ENCODE data around the gene TNS1. TPM values are rescaled to one million over a fixed set of nuclear protein-coding genes. Genes with fewer than 3 reads are reported as not detected.
A peak's percentile ranks its signal among the peaks of the same experiment; 100 is the strongest.

The TNS1 gene
- total and polyA plus RNA-seq, 8 donors: 139 to 327 (median 159) TPM

GRCh38 chr2:217807753-217808152, 195.0 kb downstream of the TNS1 start:
- H3K4me3 ChIP-seq: no peak overlapping the region
- ATAC-seq (no peak), DNase-seq (no peak)
- H3K36me3 ChIP-seq: peaks cover 0 to 87% of the 10 kb centered on the region in 2 donors
- no peak for TF ChIP-seq CTCF (IDR thresholded peaks at IDR 0.05)
- H3K27ac ChIP-seq: peak overlapping the region; percentile 7 to 48
- intact Hi-C loops (cut with DNase I): no loop called here
- no peaks in the 10 kb centered on the region for H3K9me3 ChIP-seq
- no peaks in the 10 kb centered on the region for H3K27me3 ChIP-seq
- H3K4me1 ChIP-seq: peaks cover 0 to 26% of the 10 kb centered on the region in 2 donors

GRCh38 chr2:217807025-217807424, 195.8 kb downstream of the TNS1 start:
- no peak for ATAC-seq
- peaks cover 0 to 26% of the 10 kb centered on the region in 2 donors for H3K4me1 ChIP-seq
- no peak for TF ChIP-seq CTCF (IDR thresholded peaks at IDR 0.05)
- H3K4me3 ChIP-seq: no peak overlapping the region
- no peaks in the 10 kb centered on the region for H3K27me3 ChIP-seq
- DNase-seq: no peak
- intact Hi-C loops (cut with DNase I): no loop called here
- H3K36me3 ChIP-seq: peaks cover 0 to 86% of the 10 kb centered on the region in 2 donors
- no peaks in the 10 kb centered on the region for H3K9me3 ChIP-seq
- H3K27ac ChIP-seq: peak overlapping the region in 1 of 2 donors; percentile 48

- ATAC-seq (no peak), DNase-seq (no peak)
- no peaks in the 10 kb centered on the region for H3K27me3 ChIP-seq
- H3K36me3 ChIP-seq: peaks cover 0 to 86% of the 10 kb centered on the region in 2 donors
- peak overlapping the region in 1 of 2 donors; percentile 48 for H3K27ac ChIP-seq
- H3K4me1 ChIP-seq: peaks cover 0 to 26% of the 10 kb centered on the region in 2 donors
- intact Hi-C loops (cut with DNase I): no loop called here
- no peak overlapping the region for H3K4me3 ChIP-seq
- TF ChIP-seq CTCF (IDR thresholded peaks at IDR 0.05): no peak
- H3K9me3 ChIP-seq: no peaks in the 10 kb centered on the region
These were observed 196.4 kb downstream of the TNS1 start for GRCh38 chr2:217806482-217806765.

GRCh38 chr2:217805668-217806481, 196.9 kb downstream of the TNS1 start:
- TF ChIP-seq CTCF (IDR thresholded peaks at IDR 0.05): no peak
- H3K4me3 ChIP-seq: no peak overlapping the region
- ATAC-seq (no peak), DNase-seq (no peak)
- H3K27ac ChIP-seq: peak overlapping the region in 1 of 2 donors; percentile 48
- no peaks in the 10 kb centered on the region for H3K27me3 ChIP-seq
- peaks cover 0 to 26% of the 10 kb centered on the region in 2 donors for H3K4me1 ChIP-seq
- H3K9me3 ChIP-seq: no peaks in the 10 kb centered on the region
- intact Hi-C loops (cut with DNase I): no loop called here
- peaks cover 0 to 80% of the 10 kb centered on the region in 2 donors for H3K36me3 ChIP-seq

GRCh38 chr2:217804791-217805667, 197.8 kb downstream of the TNS1 start:
- intact Hi-C loops (cut with DNase I): no loop called here
- Histone ChIP-seq H3K27me3 (no peaks in the 10 kb centered on the region), H3K4me1 (peaks cover 0 to 26% of the 10 kb centered on the region in 2 donors), H3K36me3 (peaks cover 0 to 72% of the 10 kb centered on the region in 2 donors), H3K27ac (no peak overlapping the region), H3K9me3 (no peaks in the 10 kb centered on the region), H3K4me3 (no peak overlapping the region)
- TF ChIP-seq CTCF (IDR thresholded peaks at IDR 0.05): no peak
- ATAC-seq (peak; percentile 23), DNase-seq (no peak)
